Skin epidermis (tissue), 12 donors: ENCODE results near the gene KIF20A.
A peak's percentile ranks its signal among the peaks of the same experiment; 100 is the strongest.
"Not testable (repeated sequence)": the region's sequence is repeated elsewhere in the genome, so short reads cannot be mapped to it uniquely, and the experiment has no call there.

Experiments used
- H3K27ac ChIP-seq, 21 experiments: fragments of 200-600 bp; sonication (generic) in 11 of 21; one replicate each; pipeline ENCODE4 v1.5.0; 2020; ENCODE audit warnings: mild to moderate bottlenecking in 3 of 21, inconsistent platforms in 2 of 21, moderate library complexity in 2 of 21
- H3K4me3 ChIP-seq, 7 experiments: fragments of 200-600 bp; sonication (generic) in 2 of 7; one replicate each; pipeline ENCODE4 v1.5.0; 2020; ENCODE audit warnings: inconsistent platforms in 2 of 7, mild to moderate bottlenecking in 2 of 7, moderate library complexity in 1 of 7

Gene KIF20A

GRCh38 chr5:138178516-138179276 lies at the start of gene KIF20A, which contains the start of gene BRD8:
TSS of gene KIF20A (plus strand) at chr5:138179112. CDS start at chr5:138179681, 569 bp downstream.
TSS of gene BRD8 (minus strand) at chr5:138178630. CDS start at chr5:138178614, 16 bp downstream.
- H3K4me3 ChIP-seq = peak within 1 kb of the TSS; percentile 71 to 89 (median 81)
- H3K27ac ChIP-seq = peak within 1 kb of the TSS; percentile 41 to 87 (median 81)

DNA sequence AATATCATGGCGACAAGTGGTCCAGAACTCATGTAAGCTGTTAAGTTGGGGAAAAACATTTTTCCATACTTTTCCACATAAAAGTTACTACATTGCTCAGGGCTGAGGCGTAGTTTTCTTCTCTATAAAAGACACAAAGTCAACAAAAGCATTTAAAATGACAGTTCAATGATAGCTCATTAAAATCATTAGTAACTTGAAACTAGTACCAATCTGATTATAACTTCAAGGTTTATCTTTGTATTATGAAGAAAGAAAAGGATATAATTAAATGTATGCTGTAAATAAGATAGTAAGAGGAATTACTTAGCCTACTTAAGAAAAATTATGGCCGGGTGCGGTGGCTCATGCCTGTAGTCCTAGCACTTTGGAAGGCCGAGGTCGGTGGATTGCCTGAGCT lies 49.6 kb upstream of the KIF20A start:
- Histone ChIP-seq H3K4me3 (no peak overlapping the region), H3K27ac (no peak overlapping the region)

DNA sequence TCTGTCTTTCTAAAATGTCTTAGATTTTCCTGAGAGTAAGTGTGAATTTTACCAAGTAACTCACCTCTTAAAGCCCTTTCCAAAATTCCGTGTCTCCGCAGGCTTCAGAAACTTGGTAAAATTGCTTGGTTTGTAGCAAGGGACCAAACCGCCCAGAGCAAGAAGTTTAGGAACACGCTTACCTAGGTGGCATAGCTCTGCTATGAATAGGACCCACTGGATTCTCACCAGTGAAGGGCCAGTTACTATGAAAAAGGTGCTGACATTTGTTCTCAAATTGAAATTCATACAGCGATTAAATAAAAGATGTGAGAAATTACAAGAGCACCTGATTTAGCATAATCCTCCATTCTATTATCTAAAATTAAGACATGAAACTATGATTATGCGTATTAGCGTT lies 46.4 kb upstream of the KIF20A start:
- H3K4me3 ChIP-seq = peak overlapping the region in 1 of 7 experiments; percentile 36

GRCh38 chr5:138138949-138139780 lies 39.7 kb upstream of the KIF20A start, which contains the start of gene NME5:
TSS of gene NME5 (minus strand) at chr5:138139428. CDS start at chr5:138138780, 648 bp downstream.
- H3K4me3 ChIP-seq = peak within 1 kb of the TSS; percentile 17 to 38 (median 24)
- no peak within 1 kb of the TSS for H3K27ac ChIP-seq

More for the DNA sequence above, 46.4 kb upstream of the KIF20A start:
- no peak overlapping the region for H3K27ac ChIP-seq

GRCh38 chr5:138139781-138140090 lies 39.2 kb upstream of the KIF20A start:
- Histone ChIP-seq H3K4me3 (no peak overlapping the region), H3K27ac (no peak overlapping the region)

GRCh38 chr5:138140268-138140667 lies 38.6 kb upstream of the KIF20A start:
- no peak overlapping the region for H3K27ac ChIP-seq
- H3K4me3 ChIP-seq = no peak overlapping the region

GRCh38 chr5:138141734-138142133 lies 37.2 kb upstream of the KIF20A start:
- no peak overlapping the region for H3K4me3 ChIP-seq
- no peak overlapping the region for H3K27ac ChIP-seq

- H3K27ac ChIP-seq, H3K4me3 ChIP-seq: not testable (repeated sequence)
These were observed 35.3 kb upstream of the KIF20A start for GRCh38 chr5:138143578-138143977.

DNA sequence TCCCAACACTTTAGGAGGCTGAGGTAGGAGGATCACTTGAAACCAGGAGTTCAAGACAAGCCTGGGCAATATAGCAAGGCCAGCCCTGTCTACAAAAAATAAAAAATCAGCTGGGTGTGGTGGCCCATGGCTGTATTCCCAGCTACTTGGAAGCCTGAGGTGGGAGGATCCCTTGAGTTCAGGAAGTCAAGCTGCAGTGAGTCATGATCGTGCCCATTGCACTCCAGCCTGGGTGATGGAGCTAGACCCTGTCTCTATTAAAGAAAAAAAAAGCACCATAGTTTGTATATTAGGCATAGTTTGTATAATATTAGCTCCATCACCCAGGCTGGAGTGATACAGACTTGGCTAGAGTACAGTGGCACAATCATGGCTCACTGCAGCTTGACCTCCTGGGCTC lies 30.1 kb upstream of the KIF20A start:
- no peak overlapping the region for H3K4me3 ChIP-seq
- no peak overlapping the region for H3K27ac ChIP-seq

DNA sequence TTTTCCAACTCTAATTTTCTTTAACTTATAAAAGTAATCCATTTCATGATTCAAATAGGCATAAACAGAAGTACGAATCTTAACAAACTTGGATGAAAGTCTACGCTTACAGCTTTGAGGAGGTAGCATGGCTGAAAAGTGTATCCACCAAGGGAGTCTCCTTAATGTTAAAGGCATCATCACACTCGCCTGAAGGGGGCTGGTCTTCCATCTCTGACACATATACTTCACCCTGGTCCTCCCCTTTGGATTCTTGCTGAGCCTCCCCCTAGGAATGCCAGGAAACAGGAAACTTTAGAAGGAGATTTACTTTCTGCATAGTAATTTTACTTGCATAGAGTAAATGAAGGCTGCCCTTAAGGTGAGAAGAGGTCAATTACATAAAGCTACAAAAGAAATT lies 29.4 kb upstream of the KIF20A start:
- Histone ChIP-seq H3K4me3 (no peak overlapping the region), H3K27ac (no peak overlapping the region)

DNA sequence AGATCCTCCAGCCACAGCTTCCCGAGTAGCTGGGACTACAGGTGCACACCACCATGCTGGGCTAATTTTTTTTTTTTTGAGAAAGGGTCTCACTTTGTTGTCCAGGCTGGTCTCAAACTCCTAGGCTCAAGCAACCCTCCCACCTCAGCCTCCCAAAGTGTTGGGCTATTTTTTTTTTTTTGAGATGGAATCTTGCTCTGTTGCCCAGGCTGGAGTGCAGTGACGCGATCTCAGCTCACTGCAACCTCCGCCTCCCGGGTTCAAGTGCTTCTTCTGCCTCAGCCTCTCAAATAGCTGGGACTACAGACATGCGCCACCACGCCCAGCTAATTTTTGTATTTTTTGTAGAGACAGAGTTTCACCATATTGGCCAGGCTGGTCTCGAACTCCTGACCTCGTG lies 22.9 kb upstream of the KIF20A start:
- not testable (repeated sequence) for H3K27ac ChIP-seq, H3K4me3 ChIP-seq

DNA sequence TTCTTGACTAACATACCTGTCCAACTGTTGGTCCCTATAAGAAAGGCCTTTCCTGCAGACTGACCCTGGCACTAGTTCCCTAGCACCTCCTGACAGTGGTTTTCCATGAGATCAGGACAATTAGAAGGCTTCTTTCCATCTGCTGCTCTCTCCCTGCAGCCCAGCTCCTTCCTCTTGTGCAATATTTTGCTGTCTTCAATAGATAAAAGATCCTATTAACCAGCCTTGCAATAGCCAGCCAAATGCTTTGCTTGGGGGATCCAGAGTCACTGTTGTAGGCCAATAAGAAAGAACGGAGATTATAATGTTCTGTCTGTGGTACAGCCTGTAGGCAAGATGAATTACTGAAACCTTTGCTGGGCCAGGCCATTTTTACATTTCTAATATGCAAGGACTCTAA lies 21.3 kb upstream of the KIF20A start:
- H3K27ac ChIP-seq = no peak overlapping the region
- no peak overlapping the region for H3K4me3 ChIP-seq

- H3K4me3 ChIP-seq = no peak overlapping the region
- H3K27ac ChIP-seq = no peak overlapping the region
These were observed 19.2 kb upstream of the KIF20A start for GRCh38 chr5:138159666-138160065.

GRCh38 chr5:138160706-138161105 lies 18.2 kb upstream of the KIF20A start:
- Histone ChIP-seq H3K27ac (no peak overlapping the region), H3K4me3 (no peak overlapping the region)

DNA sequence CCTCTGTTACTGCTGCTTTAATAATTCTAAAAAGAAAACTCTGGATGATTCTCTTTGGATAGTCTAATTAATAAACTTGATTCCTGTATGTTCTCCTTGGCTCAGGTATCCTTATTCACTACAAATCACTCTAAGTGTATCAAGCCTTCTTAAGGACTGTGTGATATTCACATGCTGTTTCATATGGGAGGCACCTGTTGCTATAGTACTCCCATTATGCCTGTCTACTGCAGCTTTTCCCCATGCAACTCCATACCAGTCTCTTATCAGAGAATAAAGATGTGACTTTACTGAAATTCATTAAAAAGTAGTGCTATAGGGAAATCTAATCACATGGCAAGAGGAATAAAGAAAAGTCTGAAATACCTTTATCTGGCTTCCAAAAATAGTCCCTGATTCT lies 15.2 kb upstream of the KIF20A start:
- no peak overlapping the region for H3K27ac ChIP-seq
- no peak overlapping the region for H3K4me3 ChIP-seq

DNA sequence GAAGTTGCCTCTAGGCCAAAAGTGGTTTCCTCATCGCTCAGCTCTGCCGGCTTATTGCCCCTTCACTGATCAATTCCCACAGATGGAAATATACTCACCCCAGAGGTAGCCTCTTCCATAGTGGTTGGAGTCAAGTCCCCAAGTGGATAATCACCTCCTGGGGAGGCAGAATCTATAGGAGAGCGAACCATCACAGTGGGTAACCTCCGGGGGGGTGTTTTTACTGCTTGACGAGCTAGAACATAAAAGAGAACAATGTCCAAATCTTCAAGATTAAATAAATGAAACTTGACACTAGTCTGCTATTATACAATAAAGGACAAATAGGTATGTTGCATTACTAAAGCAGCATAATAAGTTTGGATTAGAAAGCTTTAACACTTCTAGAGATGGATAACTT lies 9.8 kb upstream of the KIF20A start:
- Histone ChIP-seq H3K27ac (no peak overlapping the region), H3K4me3 (no peak overlapping the region)

DNA sequence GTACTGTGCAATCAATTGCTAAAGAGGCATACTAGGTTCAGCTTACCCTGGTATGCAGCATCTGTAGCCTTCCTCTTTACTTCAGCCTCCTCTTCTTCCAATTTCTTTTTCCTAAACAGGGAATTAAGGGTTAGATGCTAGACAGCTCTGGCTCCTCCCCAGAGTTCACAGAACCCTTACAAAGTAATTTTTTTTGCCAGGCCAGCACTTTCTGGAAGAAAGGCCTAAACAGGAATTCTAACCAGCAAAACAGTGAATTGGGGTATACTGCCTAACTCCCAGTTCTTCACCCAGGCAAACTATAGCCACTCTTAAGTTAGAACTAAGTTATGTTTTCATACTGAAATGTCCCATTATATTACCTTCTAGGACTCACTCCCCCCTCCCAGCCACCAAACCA lies 8.6 kb upstream of the KIF20A start:
- H3K4me3 ChIP-seq = no peak overlapping the region
- H3K27ac ChIP-seq = no peak overlapping the region

GRCh38 chr5:138177941-138178515 lies 884 bp upstream of the KIF20A start:
- Histone ChIP-seq H3K4me3 (peak overlapping the region; percentile 71 to 89 (median 81)), H3K27ac (peak overlapping the region; percentile 41 to 87 (median 81))

DNA sequence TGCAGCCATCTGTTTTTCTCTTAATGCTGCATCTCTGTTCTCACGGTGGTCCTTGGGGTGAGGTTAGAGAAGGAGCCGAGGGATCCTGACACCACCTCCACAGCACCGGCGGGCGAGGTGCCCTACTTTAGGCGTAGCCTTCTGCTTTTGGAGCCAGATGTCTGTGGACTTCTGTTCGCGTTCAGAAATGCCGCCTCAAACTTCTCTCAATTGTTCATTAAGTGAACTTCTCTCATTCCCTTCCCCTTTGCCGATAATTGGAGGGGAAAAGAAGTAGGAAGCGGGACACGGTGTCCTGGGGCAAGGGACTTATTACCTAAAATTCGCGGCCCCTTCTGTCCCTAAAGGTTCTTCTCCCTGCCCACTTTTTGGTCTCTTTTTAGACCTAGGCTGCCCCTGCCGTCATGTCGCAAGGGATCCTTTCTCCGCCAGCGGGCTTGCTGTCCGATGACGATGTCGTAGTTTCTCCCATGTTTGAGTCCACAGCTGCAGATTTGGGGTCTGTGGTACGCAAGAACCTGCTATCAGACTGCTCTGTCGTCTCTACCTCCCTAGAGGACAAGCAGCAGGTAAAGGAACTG lies 455 bp downstream of the KIF20A start:
- Histone ChIP-seq H3K27ac (peak overlapping the region in 6 of 21 experiments; percentile 75 to 85 (median 80)), H3K4me3 (peak overlapping the region; percentile 71 to 89 (median 81))

DNA sequence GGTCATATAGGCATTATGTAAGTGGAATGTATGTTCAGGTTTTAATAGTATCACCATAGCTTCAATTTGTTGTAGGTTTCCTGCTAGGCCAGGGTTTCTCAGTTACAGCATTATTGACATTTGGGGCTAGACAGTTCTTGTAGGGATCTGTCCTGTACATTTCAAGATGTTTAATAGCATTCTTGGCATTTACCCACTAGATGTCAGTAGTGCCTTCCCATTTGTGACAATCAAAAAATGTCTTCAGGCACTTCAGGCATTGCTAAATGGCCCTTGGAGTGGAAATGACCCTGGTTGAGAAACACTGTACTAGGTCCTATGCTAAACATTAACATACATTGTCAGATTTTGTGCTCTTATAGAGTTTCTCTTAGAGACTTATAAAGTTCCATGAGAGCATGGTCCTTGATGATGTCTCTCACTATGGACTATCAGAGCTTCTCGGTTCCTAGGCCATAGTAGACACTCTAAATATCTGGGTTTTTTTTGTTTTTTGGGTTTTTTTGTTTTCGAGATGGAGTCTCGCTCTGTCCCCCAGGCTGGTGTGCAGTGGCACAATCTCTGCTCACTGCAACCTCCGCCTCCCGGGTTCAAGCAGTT lies 1.4 kb downstream of the KIF20A start:
- Histone ChIP-seq H3K4me3 (peak overlapping the region in 1 of 7 experiments; percentile 71), H3K27ac (no peak overlapping the region)
